GM18519 (cell line): ENCODE data around the gene DAZAP1.
"Not testable (repeated sequence)": the region's sequence is repeated elsewhere in the genome, so short reads cannot be mapped to it uniquely, and the experiment has no call there.

Experiments used
- ATAC-seq: cut with Tn5 transposase; IDR thresholded peaks from one replicate; pipeline ENCODE4 v1.9.1; 2021; ENCODE audit warnings: mild to moderate bottlenecking, moderate library complexity; ENCODE audit not compliant: unreplicated experiment, low FRiP score

Gene DAZAP1

GRCh38 chr19:1409204-1410005 lies 2.0 kb downstream of the DAZAP1 start:
- no peak for ATAC-seq

- no peak for ATAC-seq
These were observed 2.9 kb downstream of the DAZAP1 start for GRCh38 chr19:1410136-1410786.

GRCh38 chr19:1410789-1411188 lies 3.4 kb downstream of the DAZAP1 start:
- ATAC-seq = no peak

GRCh38 chr19:1411255-1412191 lies 4.1 kb downstream of the DAZAP1 start:
- no peak for ATAC-seq

GRCh38 chr19:1412323-1412923 lies 5.0 kb downstream of the DAZAP1 start:
- no peak for ATAC-seq

GRCh38 chr19:1412995-1413800 lies 5.8 kb downstream of the DAZAP1 start:
- ATAC-seq = no peak

- ATAC-seq = no peak
These were observed 8.8 kb downstream of the DAZAP1 start for GRCh38 chr19:1416014-1416841.

- no peak for ATAC-seq
These were observed 9.8 kb downstream of the DAZAP1 start for GRCh38 chr19:1417145-1417544.

- ATAC-seq = no peak
These were observed 10.5 kb downstream of the DAZAP1 start for GRCh38 chr19:1417681-1418495.

GRCh38 chr19:1418496-1418775 lies 11.1 kb downstream of the DAZAP1 start:
- no peak for ATAC-seq

GRCh38 chr19:1418951-1419738 lies 11.8 kb downstream of the DAZAP1 start:
- ATAC-seq = no peak

GRCh38 chr19:1420085-1420484 lies 12.7 kb downstream of the DAZAP1 start:
- ATAC-seq = not testable (repeated sequence)

GRCh38 chr19:1420590-1420989 lies 13.2 kb downstream of the DAZAP1 start:
- no peak for ATAC-seq

GRCh38 chr19:1421218-1421957 lies 14.0 kb downstream of the DAZAP1 start:
- ATAC-seq = no peak

GRCh38 chr19:1421958-1422305 lies 14.5 kb downstream of the DAZAP1 start:
- ATAC-seq = no peak

GRCh38 chr19:1422360-1422759 lies 15.0 kb downstream of the DAZAP1 start:
- no peak for ATAC-seq

- ATAC-seq = no peak
These were observed 15.6 kb downstream of the DAZAP1 start for GRCh38 chr19:1422943-1423342.
